NB4 (cell line): ENCODE data around the gene TFCP2.

Experiments used
- MYC ChIP-seq: IDR thresholded peaks from 2 replicates; pipeline ENCODE4 v1.6.1; 2011; ENCODE audit warnings: low read depth, low read length
- POLR2A ChIP-seq: IDR thresholded peaks from 2 replicates; pipeline ENCODE4 v1.6.1; 2011; ENCODE audit warnings: mild to moderate bottlenecking; ENCODE audit not compliant: insufficient read length; ENCODE audit errors: extremely low read depth
- TF ChIP-seq, protein P1 (sequence below): IDR thresholded peaks from one replicate; pipeline ENCODE4 v1.5.1; 2012; ENCODE audit warnings: low read depth, low read length
- TF ChIP-seq, protein P2 (sequence below): IDR thresholded peaks from 2 replicates; pipeline ENCODE4 v1.6.1; 2011; ENCODE audit warnings: low read depth, low read length

DNA sequence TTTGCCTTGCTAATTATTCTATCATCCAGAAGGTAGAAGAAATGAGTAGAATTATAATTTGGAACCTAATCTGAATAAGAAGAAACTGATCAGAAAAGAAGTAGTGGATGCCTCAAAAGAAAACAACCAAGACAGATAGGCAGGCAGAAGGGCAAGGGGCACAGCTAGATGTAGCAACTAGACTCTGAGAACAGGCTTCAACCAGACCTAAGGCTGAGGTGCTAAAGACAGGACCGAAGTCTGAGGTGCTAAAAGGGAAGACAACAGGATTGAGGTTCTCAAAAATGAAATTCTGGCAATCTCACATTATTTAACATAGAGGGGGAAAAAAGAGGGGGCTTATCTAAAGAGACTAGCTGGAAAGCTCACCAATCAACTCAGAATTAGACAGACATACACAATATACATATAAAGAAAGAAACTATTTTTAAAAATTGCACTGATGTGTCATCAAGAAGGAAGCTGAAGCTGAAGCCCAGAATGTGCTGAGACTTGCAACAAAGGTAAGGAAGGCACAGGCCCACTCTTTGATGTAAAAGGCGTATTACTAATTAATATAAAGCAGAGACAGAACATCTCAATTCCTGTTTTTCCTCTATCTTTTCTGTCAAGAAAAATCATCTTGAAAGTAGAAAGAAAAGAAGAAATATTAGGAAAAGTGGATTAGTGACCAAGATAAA lies 45.7 kb downstream of the TFCP2 start:
- TF ChIP-seq POLR2A (no peak), MYC (no peak)
- TF ChIP-seq, protein P1, sequence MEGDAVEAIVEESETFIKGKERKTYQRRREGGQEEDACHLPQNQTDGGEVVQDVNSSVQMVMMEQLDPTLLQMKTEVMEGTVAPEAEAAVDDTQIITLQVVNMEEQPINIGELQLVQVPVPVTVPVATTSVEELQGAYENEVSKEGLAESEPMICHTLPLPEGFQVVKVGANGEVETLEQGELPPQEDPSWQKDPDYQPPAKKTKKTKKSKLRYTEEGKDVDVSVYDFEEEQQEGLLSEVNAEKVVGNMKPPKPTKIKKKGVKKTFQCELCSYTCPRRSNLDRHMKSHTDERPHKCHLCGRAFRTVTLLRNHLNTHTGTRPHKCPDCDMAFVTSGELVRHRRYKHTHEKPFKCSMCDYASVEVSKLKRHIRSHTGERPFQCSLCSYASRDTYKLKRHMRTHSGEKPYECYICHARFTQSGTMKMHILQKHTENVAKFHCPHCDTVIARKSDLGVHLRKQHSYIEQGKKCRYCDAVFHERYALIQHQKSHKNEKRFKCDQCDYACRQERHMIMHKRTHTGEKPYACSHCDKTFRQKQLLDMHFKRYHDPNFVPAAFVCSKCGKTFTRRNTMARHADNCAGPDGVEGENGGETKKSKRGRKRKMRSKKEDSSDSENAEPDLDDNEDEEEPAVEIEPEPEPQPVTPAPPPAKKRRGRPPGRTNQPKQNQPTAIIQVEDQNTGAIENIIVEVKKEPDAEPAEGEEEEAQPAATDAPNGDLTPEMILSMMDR, result no peak
- TF ChIP-seq, protein P2, sequence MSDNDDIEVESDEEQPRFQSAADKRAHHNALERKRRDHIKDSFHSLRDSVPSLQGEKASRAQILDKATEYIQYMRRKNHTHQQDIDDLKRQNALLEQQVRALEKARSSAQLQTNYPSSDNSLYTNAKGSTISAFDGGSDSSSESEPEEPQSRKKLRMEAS, result no peak
